CD4-positive, alpha-beta T cell treated with Interleukin-4 for 4 hours (primary cell): ENCODE measurements around the gene HHLA2.
"Not testable (repeated sequence)": the region's sequence is repeated elsewhere in the genome, so short reads cannot be mapped to it uniquely, and the experiment has no call there.

Experiments
- DNase-seq: peaks from one replicate; pipeline ENCODE4 v3.0.0-alpha.2; 2020

Gene HHLA2

DNA sequence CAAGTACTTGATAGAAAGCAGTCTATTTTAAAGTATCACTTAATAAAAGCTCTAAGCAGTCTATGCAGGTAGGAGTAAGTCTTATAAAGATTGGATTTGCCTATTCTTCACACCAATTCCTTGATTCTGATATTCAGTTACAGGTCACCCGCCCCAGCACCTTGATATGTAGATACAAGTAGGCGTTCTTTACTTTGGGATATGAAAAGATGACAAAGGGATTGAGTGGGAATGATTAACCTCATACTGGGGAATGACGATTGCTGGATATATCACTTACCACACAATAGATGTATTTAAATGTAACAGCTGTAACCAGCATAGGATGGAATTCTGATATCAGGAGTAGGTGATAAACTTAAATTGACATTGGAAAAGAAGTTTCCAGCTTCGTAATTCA, 47.1 kb downstream of the HHLA2 start:
- no peak for DNase-seq

GRCh38 chr3:108345492-108346205, 49.3 kb downstream of the HHLA2 start:
- no peak for DNase-seq

DNA sequence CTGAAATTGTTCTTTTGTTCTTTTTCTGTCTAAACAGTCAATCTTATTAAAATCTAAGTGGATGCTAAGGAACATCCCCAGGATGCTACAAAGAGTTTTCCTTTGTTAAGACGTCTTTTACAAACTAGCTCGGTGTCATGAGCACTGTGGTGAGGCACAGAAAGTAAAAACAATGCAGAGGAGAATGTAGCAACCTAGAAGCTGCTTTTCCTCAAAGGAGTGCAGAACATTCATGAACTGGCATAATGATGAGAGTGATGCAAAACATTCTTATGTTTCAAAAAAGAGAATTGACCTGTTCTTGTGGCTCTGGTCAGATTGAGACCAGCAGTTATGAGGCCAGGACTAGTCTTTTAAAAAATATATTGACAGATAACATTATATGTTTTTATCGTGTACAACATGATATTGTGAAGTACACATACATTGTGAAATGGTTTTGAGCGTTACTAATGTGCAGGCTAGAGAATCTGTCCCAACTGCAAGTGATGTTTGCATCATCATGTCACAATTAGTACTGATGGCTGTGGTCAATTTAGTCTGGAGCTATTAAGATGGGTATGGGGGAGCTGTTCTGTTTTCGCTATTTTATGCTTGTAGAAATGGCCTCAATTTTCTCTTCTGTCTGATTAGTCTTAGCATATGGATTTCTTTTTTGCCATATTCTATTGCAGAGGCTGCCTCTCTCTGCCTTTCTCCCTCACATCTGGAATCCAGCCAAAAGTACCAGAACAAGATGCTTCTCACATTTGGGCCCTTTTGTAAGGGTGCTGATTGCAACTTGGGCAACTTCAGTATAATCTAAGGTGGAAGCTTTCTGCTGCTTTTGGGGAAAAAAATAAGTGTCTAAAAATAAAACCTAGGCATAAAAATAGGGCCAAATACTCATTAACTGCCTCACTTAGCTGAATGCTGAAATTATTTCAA, 50.2 kb downstream of the HHLA2 start:
- no peak for DNase-seq

DNA sequence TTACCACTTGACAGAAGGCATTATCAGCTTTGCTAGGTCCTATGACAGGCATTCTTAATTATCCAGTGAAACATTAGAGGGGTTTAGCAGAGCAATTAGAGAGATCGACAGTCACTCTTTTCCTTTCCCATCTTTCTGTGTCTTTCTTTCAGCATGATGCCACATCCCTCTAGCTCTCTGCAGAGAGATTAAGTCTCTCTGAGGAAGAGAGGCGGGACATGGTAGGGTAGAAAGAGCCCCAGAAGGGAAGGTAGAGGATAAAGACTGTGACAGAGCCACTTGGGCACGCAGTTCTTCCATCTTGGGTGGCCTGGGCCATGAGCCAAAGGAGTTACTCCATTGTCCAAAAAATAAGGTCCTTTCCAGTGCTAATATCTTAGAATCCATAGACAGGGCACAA, 55.8 kb downstream of the HHLA2 start:
- DNase-seq, result no peak

GRCh38 chr3:108354562-108354961, 58.2 kb downstream of the HHLA2 start:
- DNase-seq, result no peak

DNA sequence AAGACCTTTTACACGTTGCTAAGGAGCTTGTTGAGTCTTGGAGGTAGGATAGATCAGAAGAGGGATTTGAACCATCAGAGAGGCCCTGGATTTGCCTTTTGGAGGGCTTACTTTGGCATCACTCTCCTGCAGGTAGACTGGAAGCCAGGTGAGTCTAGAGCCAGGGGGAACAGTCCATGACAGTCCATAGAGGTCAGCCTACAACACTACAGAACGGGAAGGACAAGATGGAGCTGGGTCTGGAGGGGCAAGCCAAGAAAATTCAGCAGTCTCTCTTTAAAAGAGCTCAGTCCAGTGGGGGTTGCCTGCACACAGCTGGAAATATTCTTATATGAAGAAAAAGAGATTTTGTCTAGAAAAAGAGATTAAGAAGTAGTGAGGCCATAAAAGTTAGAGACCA, 60.7 kb downstream of the HHLA2 start:
- DNase-seq, result no peak

GRCh38 chr3:108359011-108359410, 62.7 kb downstream of the HHLA2 start:
- DNase-seq, result no peak

- no peak for DNase-seq
Observed at GRCh38 chr3:108376026-108376425, 79.7 kb downstream of the HHLA2 start.

DNA sequence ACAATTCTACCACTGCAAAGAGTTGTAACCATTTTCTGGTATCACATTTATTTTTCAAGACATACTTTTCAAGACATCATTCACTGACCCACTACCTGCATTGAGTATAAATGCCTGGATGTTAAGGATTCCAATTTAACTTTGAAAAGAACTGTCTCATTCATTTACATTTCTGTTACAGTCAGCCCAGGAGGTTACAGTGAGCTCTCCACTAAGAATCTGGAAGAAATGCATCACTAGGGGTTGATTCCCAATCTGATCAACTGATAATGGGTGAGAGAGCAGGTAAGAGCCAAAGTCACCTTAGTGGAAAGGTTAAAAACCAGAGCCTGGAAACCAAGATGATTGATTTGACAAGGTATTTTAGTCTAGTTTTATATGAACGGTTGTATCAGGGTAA, 81.0 kb downstream of the HHLA2 start:
- DNase-seq, result no peak

GRCh38 chr3:108378153-108378951, 82.0 kb downstream of the HHLA2 start:
- no peak for DNase-seq

GRCh38 chr3:108378952-108379342, 82.6 kb downstream of the HHLA2 start:
- not testable (repeated sequence) for DNase-seq

DNA sequence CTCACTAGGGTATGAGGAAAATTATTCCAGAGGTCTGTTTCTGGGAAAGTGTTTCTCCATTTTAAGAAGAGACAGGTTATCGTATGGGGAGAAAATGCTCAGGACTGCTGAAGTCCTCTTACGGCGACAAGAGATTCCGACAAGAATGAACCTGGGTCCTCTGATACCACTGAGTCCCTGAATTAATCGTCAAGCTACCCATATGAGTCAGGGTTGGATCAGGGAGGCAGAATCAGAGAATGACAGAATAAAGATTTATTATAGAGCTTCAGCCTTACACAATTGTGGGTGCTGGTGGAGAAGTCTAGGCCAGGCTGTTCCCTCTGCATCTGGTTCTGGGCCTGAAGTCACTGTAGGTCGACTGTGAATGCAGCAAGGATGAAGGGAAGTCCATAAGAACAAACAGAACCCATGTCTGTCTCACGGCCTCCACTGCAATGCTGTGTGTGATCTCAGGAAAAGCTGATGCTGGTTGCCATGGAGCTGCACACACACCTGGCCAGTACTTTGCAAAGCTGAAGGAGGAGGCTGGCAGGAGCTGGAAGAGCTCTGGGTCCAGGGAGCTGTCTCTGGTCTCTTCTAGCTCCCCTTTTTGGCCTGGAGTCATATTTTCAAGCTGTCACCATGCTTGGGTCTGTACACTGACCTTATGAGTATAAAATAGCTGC, 83.9 kb downstream of the HHLA2 start:
- DNase-seq, result no peak

- DNase-seq, result no peak
Observed at GRCh38 chr3:108381529-108382140, 85.3 kb downstream of the HHLA2 start.

DNA sequence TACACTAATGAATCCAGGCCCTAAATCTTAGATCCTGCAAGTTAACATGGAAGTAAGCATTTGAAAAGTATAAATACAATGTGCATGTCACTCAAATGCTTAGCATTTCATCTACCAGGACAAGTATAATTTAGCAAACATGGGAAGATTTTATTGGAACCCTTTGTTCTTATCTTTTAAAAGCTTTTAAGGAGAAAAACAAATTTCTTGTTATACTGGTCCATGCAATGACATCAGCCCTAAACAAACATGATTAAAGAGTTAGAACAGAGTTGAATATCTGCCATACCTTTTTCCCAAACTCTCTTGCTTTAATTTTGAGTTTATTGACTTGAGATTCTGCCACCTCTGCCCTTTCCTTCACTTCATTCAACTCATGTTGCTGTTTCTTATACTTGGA, 87.0 kb downstream of the HHLA2 start:
- DNase-seq, result no peak

- DNase-seq, result no peak
Observed at GRCh38 chr3:108387063-108387462, 90.7 kb downstream of the HHLA2 start.

DNA sequence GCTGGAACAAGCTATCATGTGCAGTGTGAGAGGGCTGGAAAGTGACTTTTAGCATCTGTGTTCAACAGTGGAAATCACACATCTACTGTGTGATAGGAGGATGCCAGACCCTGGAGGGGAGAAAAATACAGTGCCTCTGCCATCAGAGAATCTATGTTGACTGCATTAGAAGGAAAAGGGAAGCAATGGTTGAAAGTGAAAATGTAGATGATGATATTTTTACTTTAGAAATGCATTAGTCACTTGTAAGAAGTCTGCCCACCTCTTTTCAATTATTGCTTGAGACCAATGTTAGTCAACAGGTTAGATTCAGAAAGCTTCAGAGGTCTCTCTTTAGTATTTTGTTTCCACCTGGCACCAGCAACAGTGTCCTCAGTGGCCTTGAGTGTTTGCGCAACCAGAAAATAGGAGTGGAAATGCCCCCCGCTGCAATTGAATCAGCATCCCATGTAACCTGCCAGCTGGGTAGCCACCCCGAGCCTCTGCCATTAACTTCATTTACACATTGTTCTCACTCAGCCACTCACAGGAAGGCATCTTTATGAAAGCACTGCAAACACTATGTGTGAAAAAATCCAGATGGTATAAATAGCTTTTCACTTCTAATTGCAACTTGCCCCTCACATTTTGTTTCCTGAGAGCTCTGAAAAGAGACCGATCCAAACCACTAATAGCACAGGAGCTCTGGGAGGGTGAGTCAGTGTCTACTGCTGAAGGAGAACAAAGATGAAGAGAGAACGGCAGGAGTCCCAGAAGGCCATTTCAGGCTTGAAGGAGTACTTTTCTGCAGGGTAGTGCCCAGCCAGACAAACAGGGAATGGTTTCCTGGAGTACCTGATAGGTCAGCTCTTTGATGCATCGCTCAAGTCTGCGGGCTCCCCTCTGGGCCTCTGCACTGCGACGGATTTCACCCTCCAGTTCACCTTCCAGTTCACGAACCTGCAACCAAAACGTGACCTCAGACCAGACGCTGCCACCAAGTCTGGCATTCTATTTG, 92.1 kb downstream of the HHLA2 start:
- no peak for DNase-seq

DNA sequence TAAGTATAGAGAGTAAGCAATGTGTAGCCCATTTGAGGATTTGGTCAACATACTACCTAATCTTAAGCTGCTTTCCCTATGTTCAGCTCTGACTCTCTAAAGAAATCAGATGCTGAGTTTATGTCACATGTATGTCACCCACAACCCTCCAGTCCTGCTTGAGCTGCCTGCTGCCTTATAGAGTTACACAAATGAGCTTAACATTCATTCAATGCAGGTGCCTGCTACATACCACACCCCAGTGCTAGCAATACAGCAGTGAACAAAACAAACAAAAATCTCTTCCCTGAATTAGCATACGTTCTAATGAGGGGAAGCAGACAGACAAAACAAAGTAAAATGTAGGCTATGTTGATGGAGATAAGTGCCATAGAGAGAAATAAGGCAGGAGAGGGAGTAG, 93.0 kb downstream of the HHLA2 start:
- no peak for DNase-seq

- DNase-seq, result no peak
Observed at GRCh38 chr3:108391917-108392593, 95.7 kb downstream of the HHLA2 start.

DNA sequence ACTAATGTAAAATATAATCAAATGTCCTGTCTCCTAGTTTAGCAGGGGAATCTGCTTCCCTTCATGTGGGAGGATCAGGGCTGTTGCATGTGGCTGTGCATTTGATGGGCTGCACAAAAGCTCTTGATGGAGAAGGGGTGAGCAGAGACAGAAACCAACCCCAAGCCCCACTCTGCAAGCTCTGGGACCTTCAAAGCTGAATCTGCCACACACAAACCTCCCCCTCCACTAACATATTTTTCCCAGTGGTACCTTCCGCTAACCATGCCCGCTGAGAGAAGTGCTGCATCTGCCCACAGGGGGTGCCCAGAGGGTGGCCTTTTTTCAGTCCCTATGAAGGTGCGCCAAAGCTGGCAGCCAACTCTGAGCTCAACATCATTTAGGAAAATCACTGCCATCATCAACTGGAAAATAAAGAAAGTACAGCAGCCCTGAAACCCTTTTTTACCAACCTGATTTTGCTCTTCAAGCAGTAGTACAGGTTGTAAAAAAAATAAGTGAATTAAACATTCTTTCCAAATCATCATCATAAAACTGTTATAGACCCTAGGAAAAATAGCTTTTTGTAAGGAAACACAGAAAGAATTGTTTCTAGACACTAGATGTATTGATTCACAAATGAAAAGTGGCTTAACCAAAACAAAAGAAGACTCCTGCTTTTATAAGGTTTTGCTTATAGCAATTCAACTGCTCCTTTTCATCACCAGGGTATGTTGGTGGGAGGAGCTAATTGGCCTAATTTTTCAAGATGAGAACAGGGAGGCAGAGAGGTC, 97.0 kb downstream of the HHLA2 start:
- DNase-seq, result no peak

- DNase-seq, result no peak
Observed at GRCh38 chr3:108394016-108394415, 97.7 kb downstream of the HHLA2 start.
